ENCODE data around the gene PNLIPRP3.

The PNLIPRP3 gene

GRCh38 chr10:116521424-116522290 lies 94.0 kb downstream of the PNLIPRP3 start:
- no peak overlapping the region for H3K4me3 ChIP-seq (ENCODE audit: low read depth, low read length)
- H3K27ac ChIP-seq, result no peak overlapping the region
- DNase-seq, result peak; percentile 70
- H3K36me3 ChIP-seq (replicated peaks), result no peaks in the 10 kb centered on the region
- peak; percentile 73 for TF ChIP-seq CTCF (IDR thresholded peaks at IDR 0.05; ENCODE audit: low read depth, low read length, missing control alignments)
- in situ Hi-C loops (cut with HindIII; ENCODE audit: low pct_ligation_motif_present, low sequenced_read_pairs), result no loop called here
- H3K27me3 ChIP-seq (replicated peaks), result no peaks in the 10 kb centered on the region

GRCh38 chr10:116522803-116523381 lies 95.2 kb downstream of the PNLIPRP3 start:
- H3K27ac ChIP-seq, result no peak overlapping the region

GRCh38 chr10:116524736-116525135 lies 97.1 kb downstream of the PNLIPRP3 start:
- H3K27me3 ChIP-seq (replicated peaks), result no peaks in the 10 kb centered on the region
- TF ChIP-seq CTCF (IDR thresholded peaks at IDR 0.05; ENCODE audit: low read depth, low read length, missing control alignments), result no peak
- no peak for DNase-seq
- in situ Hi-C loops (cut with HindIII; ENCODE audit: low pct_ligation_motif_present, low sequenced_read_pairs), result no loop called here
- no peaks in the 10 kb centered on the region for H3K36me3 ChIP-seq (replicated peaks)
- no peak overlapping the region for H3K4me3 ChIP-seq (ENCODE audit: low read depth, low read length)
- H3K27ac ChIP-seq, result no peak overlapping the region

More at GRCh38 chr10:116522803-116523381, 95.2 kb downstream of the PNLIPRP3 start:
- no peak for TF ChIP-seq CTCF (IDR thresholded peaks at IDR 0.05; ENCODE audit: low read depth, low read length, missing control alignments)
- in situ Hi-C loops (cut with HindIII; ENCODE audit: low pct_ligation_motif_present, low sequenced_read_pairs), result no loop called here
- Histone ChIP-seq H3K36me3 (replicated peaks) (no peaks in the 10 kb centered on the region), H3K27me3 (replicated peaks) (no peaks in the 10 kb centered on the region), H3K4me3 (ENCODE audit: low read depth, low read length) (no peak overlapping the region)
- no peak for DNase-seq

GRCh38 chr10:116526219-116526618 lies 98.6 kb downstream of the PNLIPRP3 start:
- no peak overlapping the region for H3K27ac ChIP-seq
- H3K36me3 ChIP-seq (replicated peaks), result no peaks in the 10 kb centered on the region
- no peak for TF ChIP-seq CTCF (IDR thresholded peaks at IDR 0.05; ENCODE audit: low read depth, low read length, missing control alignments)
- in situ Hi-C loops (cut with HindIII; ENCODE audit: low pct_ligation_motif_present, low sequenced_read_pairs), result no loop called here
- no peaks in the 10 kb centered on the region for H3K27me3 ChIP-seq (replicated peaks)
- H3K4me3 ChIP-seq (ENCODE audit: low read depth, low read length), result no peak overlapping the region
- no peak for DNase-seq

Data from brain microvascular endothelial cell (primary cell).